ENCODE results near the gene ACSL6. TPM values are rescaled to one million over a fixed set of nuclear protein-coding genes. Genes with fewer than 3 reads are reported as not detected.

The ACSL6 gene
- total and polyA plus RNA-seq, 2 donors (not counting 1 experiment from before 2014, with no cell fraction given) = 0.03 to 0.62 TPM

- ChIA-PET CTCF (interaction anchor here (2.6 kb wide), 1 partner anchor 9 kb away, joined by 9 read pairs; no protein-coding TSS in a partner anchor), POLR2A (no interaction called here)
- no peaks in the 10 kb centered on the region for H3K79me2 ChIP-seq (ENCODE audit: control insufficient read depth, insufficient read depth, low read length)
- H3K4me3 ChIP-seq (ENCODE audit: control extremely low read depth in 1 of 5, extremely low read depth in 1 of 5, insufficient read depth in 1 of 5, low read depth in 2 of 5, low read length in 4 of 5) = no peak overlapping the region
- no peak for TF ChIP-seq CTCF (IDR thresholded peaks at IDR 0.05)
- no peak for TF ChIP-seq EZH2 (IDR thresholded peaks at IDR 0.05; ENCODE audit: borderline replicate concordance, insufficient read depth, low read depth, low read length, poor library complexity, severe bottlenecking)
- H3K36me3 ChIP-seq (replicated peaks in 1 of 2; ENCODE audit: control extremely low read depth in 1 of 2, control insufficient read depth in 1 of 2, extremely low read depth in 1 of 2, insufficient read depth in 2 of 2, low read length in 1 of 2) = no peaks in the 10 kb centered on the region
- ATAC-seq (ENCODE audit: low read depth) = no peak
- no peak overlapping the region for H3K4me3 Mint-ChIP-seq
- H3K9me3 ChIP-seq (ENCODE audit: control extremely low read depth in 1 of 3, control insufficient read depth in 2 of 3, insufficient read depth in 1 of 3, low read length in 2 of 3) = peaks cover 0 to 3% (median 0%) of the 10 kb centered on the region in 3 donors
- no peak overlapping the region for H3K9ac ChIP-seq (ENCODE audit: low read length)
- peaks cover 6 to 11% of the 10 kb centered on the region in 2 donors for H3K4me1 ChIP-seq (ENCODE audit: control insufficient read depth in 2 of 2, insufficient read depth in 2 of 2, low read length in 2 of 2)
- peaks cover 12% of the 10 kb centered on the region for H3K4me1 Mint-ChIP-seq
- WGBS (ENCODE audit: insufficient coverage) = 0% methylated on average over 1 of the region's 4 CpGs
- peaks cover 67% of the 10 kb centered on the region for H3K27me3 Mint-ChIP-seq
- no peak for DNase-seq
- intact Hi-C loops (cut with micrococcal nuclease) = no loop called here
- H3K9me3 Mint-ChIP-seq (ENCODE audit: insufficient read depth) = no peaks in the 10 kb centered on the region
- no peak overlapping the region for H2AFZ ChIP-seq (ENCODE audit: insufficient read depth, low read depth, low read length, poor library complexity, severe bottlenecking)
- no peak overlapping the region for H3K27ac ChIP-seq (ENCODE audit: low read length in 2 of 2)
- H3K4me2 ChIP-seq (replicated peaks; ENCODE audit: low read depth, low read length, poor library complexity, severe bottlenecking) = no peak overlapping the region
- H4K20me1 ChIP-seq (ENCODE audit: control insufficient read depth, insufficient read depth, low read length, poor library complexity, severe bottlenecking) = no peaks in the 10 kb centered on the region
- no peak overlapping the region for H3K27ac Mint-ChIP-seq
- H3K27me3 ChIP-seq (replicated peaks in 1 of 4; ENCODE audit: control extremely low read depth in 1 of 4, control insufficient read depth in 3 of 4, insufficient read depth in 4 of 4, low read length in 3 of 4) = peaks cover 0 to 37% (median 14%) of the 10 kb centered on the region in 4 experiments
Measured at GRCh38 chr5:132017316-132017715, 5.9 kb upstream of the ACSL6 start.

DNA sequence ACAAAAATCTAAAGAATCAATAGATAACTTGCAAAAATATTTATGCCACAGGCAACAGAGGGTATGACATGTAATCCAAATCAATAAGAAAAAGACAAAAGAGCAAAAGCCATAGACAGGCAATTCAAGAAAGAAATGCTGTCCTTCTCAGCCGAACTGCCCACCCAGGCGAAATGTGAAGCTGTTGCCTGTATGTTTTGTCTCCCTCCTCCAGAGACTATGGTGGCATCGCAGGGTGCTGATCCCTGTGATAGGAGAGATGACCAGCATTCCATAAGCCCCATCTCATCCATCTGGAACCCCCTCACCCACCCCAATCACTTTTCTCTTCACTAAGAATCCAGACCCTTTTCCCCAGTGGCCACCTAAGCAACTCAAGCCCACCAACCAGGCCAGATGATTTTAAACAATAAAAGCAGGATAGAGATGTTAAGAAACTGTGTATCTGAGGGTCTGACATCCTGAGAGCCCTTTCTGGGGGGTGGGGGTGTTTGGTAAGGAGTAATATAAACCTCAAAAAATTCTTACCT lies 5.3 kb upstream of the ACSL6 start:
- Mint-ChIP-seq H3K4me1 (peaks cover 17% of the 10 kb centered on the region), H3K9me3 (ENCODE audit: insufficient read depth) (no peaks in the 10 kb centered on the region)
- CTCF ChIA-PET = interaction anchor here (1.0 to 2.6 kb wide), 3 partner anchors 9 to 427 kb away, joined by 3 to 10 read pairs (median 9); no protein-coding TSS in a partner anchor

More for the DNA sequence above, 5.3 kb upstream of the ACSL6 start:
- Histone ChIP-seq H3K4me1 (ENCODE audit: control insufficient read depth in 2 of 2, insufficient read depth in 2 of 2, low read length in 2 of 2) (peaks cover 10 to 16% of the 10 kb centered on the region in 2 donors), H3K9ac (ENCODE audit: low read length) (no peak overlapping the region), H3K4me2 (replicated peaks; ENCODE audit: low read depth, low read length, poor library complexity, severe bottlenecking) (no peak overlapping the region), H3K27me3 (replicated peaks in 1 of 4; ENCODE audit: control extremely low read depth in 1 of 4, control insufficient read depth in 3 of 4, insufficient read depth in 4 of 4, low read length in 3 of 4) (peaks cover 0 to 43% (median 17%) of the 10 kb centered on the region in 4 experiments), H3K27ac (ENCODE audit: low read length in 2 of 2) (no peak overlapping the region), H4K20me1 (ENCODE audit: control insufficient read depth, insufficient read depth, low read length, poor library complexity, severe bottlenecking) (no peaks in the 10 kb centered on the region), H3K36me3 (replicated peaks in 1 of 2; ENCODE audit: control extremely low read depth in 1 of 2, control insufficient read depth in 1 of 2, extremely low read depth in 1 of 2, insufficient read depth in 2 of 2, low read length in 1 of 2) (no peaks in the 10 kb centered on the region), H2AFZ (ENCODE audit: insufficient read depth, low read depth, low read length, poor library complexity, severe bottlenecking) (no peak overlapping the region), H3K4me3 (ENCODE audit: control extremely low read depth in 1 of 5, extremely low read depth in 1 of 5, insufficient read depth in 1 of 5, low read depth in 2 of 5, low read length in 4 of 5) (no peak overlapping the region), H3K79me2 (ENCODE audit: control insufficient read depth, insufficient read depth, low read length) (no peaks in the 10 kb centered on the region), H3K9me3 (ENCODE audit: control extremely low read depth in 1 of 3, control insufficient read depth in 2 of 3, insufficient read depth in 1 of 3, low read length in 2 of 3) (peaks cover 0 to 3% (median 0%) of the 10 kb centered on the region in 3 donors)
- intact Hi-C loops (cut with micrococcal nuclease) = no loop called here
- no peak for TF ChIP-seq CTCF (IDR thresholded peaks at IDR 0.05)
- TF ChIP-seq EZH2 (IDR thresholded peaks at IDR 0.05; ENCODE audit: borderline replicate concordance, insufficient read depth, low read depth, low read length, poor library complexity, severe bottlenecking) = no peak
- Mint-ChIP-seq H3K4me3 (no peak overlapping the region), H3K27me3 (peaks cover 70% of the 10 kb centered on the region), H3K27ac (no peak overlapping the region)
- 94% methylated on average over 2 of the region's 3 CpGs for WGBS (ENCODE audit: insufficient coverage)
- POLR2A ChIA-PET = no interaction called here
- DNase-seq (no peak), ATAC-seq (ENCODE audit: low read depth) (no peak)
